HepG2 (cell line): ENCODE measurements around the gene MED28. TPM values are rescaled to one million over a fixed set of nuclear protein-coding genes. Genes with fewer than 3 reads are reported as not detected.

Experiments
- AKAP8 ChIP-seq: sonication (generic); formaldehyde crosslinking; IDR thresholded peaks from 2 replicates; pipeline ENCODE4 v1.5.1; 2020; ENCODE audit warnings: mild to moderate bottlenecking, missing genetic modification reagents
- CC2D1A ChIP-seq: sonication (generic); formaldehyde crosslinking; IDR thresholded peaks from 2 replicates; pipeline ENCODE4 v1.8.1; 2023; ENCODE audit warnings: mild to moderate bottlenecking, missing genetic modification reagents
- CEBPG ChIP-seq: IDR thresholded peaks from 2 replicates; pipeline ENCODE4 v1.6.1; 2016
- FOXJ3 ChIP-seq: sonication (generic); formaldehyde crosslinking; IDR thresholded peaks from 2 replicates; pipeline ENCODE4 v1.4.0; 2020; ENCODE audit warnings: missing genetic modification reagents, mild to moderate bottlenecking, borderline replicate concordance
- GTF2F1 ChIP-seq: fragments of 150-350 bp; IDR thresholded peaks from 2 replicates; pipeline ENCODE4 v1.6.1; 2014; ENCODE audit warnings: low read length
- KLF12 ChIP-seq: sonication (generic); formaldehyde crosslinking; IDR thresholded peaks from 2 replicates; pipeline ENCODE4 v1.4.0; 2020; ENCODE audit warnings: missing genetic modification reagents, borderline replicate concordance
- MED8 ChIP-seq: sonication (generic); formaldehyde crosslinking; IDR thresholded peaks from 2 replicates; pipeline ENCODE4 v1.8.1; 2023; ENCODE audit warnings: mild to moderate bottlenecking, missing genetic modification reagents; ENCODE audit not compliant: insufficient replicate concordance
- NKX3-1 ChIP-seq: sonication (generic); formaldehyde crosslinking; IDR thresholded peaks from 2 replicates; pipeline ENCODE4 v1.5.0; 2020; ENCODE audit warnings: missing genetic modification reagents
- REL ChIP-seq: sonication (generic); formaldehyde crosslinking; conservative IDR thresholded peaks from 2 replicates; pipeline ENCODE4 v1.8.0; 2022; ENCODE audit warnings: mild to moderate bottlenecking, missing genetic modification reagents, moderate library complexity
- SRSF4 ChIP-seq: fragments of 200-400 bp; formaldehyde crosslinking; IDR thresholded peaks from one replicate; pipeline ENCODE4 v1.6.1; 2018; ENCODE audit warnings: mild to moderate bottlenecking, low read depth, low read length, moderate library complexity; ENCODE audit not compliant: poor library complexity, severe bottlenecking
- SRSF9 ChIP-seq: fragments of 200-400 bp; formaldehyde crosslinking; IDR thresholded peaks from 2 replicates; pipeline ENCODE4 v1.6.1; 2018; ENCODE audit warnings: borderline replicate concordance, mild to moderate bottlenecking, low read depth, low read length; ENCODE audit not compliant: insufficient read depth, poor library complexity, severe bottlenecking
- ZBTB7B ChIP-seq: sonication (generic); formaldehyde crosslinking; IDR thresholded peaks from 2 replicates; pipeline ENCODE4 v1.4.0; 2020; ENCODE audit warnings: missing genetic modification reagents
- ZFX ChIP-seq: sonication (generic); formaldehyde crosslinking; IDR thresholded peaks from 2 replicates; pipeline ENCODE4 v1.4.0; 2020; ENCODE audit warnings: mild to moderate bottlenecking, low read depth, missing genetic modification reagents, moderate library complexity
- ZNF12 ChIP-seq: sonication (generic); formaldehyde crosslinking; IDR thresholded peaks from 2 replicates; pipeline ENCODE4 v1.5.0; 2020; ENCODE audit warnings: missing genetic modification reagents
- ZNF431 ChIP-seq: sonication (generic); formaldehyde crosslinking; IDR thresholded peaks from 2 replicates; pipeline ENCODE4 v1.9.0; 2022; ENCODE audit warnings: missing genetic modification reagents, low read depth, mild to moderate bottlenecking, borderline replicate concordance
- ZNF552 ChIP-seq: sonication (generic); formaldehyde crosslinking; IDR thresholded peaks from 2 replicates; pipeline ENCODE4 v1.9.0; 2022; ENCODE audit warnings: missing genetic modification reagents, mild to moderate bottlenecking, borderline replicate concordance
- polyA plus RNA-seq, 8 experiments: library from polyadenylated mRNA; depleted of rRNA in 3 of 8; stranded (reverse) in 7 of 8; unstranded in 1 of 8; fragments of >200 nt; fragmentation: Illumina TruSeq in 4 of 8; extraction: Trizol in 4 of 8; gene quantifications; 2 replicates each; pipeline versions ENCODE4 v1.2.1 to v1.2.3, GENCODE V29; 2011 to 2016; ENCODE audit warnings: low read depth in 4 of 8, missing spikeins in 1 of 8, mixed read lengths in 1 of 8; ENCODE audit not compliant: insufficient read depth in 1 of 8
- total RNA-seq, 5 experiments: library from RNA; depleted of rRNA; stranded (reverse); fragments of >200 nt; fragmentation: Illumina TruSeq; extraction: Trizol; gene quantifications; 2 replicates each; pipeline ENCODE4 v1.2.3, GENCODE V29; 2016; ENCODE audit warnings: low read depth in 1 of 5
- TF ChIP-seq, protein P1 (sequence below): sonication (generic); formaldehyde crosslinking; conservative IDR thresholded peaks from 2 replicates; pipeline ENCODE4 v1.8.0; 2022; ENCODE audit warnings: missing genetic modification reagents
- TF ChIP-seq, protein P2 (sequence below): sonication (generic); formaldehyde crosslinking; IDR thresholded peaks from 2 replicates; pipeline ENCODE4 v1.8.0; 2022; ENCODE audit warnings: mild to moderate bottlenecking, missing genetic modification reagents, moderate library complexity
- TF ChIP-seq, protein P3 (sequence below): sonication (generic); formaldehyde crosslinking; IDR thresholded peaks from 2 replicates; pipeline ENCODE4 v1.4.0; 2020; ENCODE audit warnings: missing genetic modification reagents
- TF ChIP-seq, protein P4 (sequence below): sonication (generic); formaldehyde crosslinking; IDR thresholded peaks from 2 replicates; pipeline ENCODE4 v1.4.0; 2020; ENCODE audit warnings: mild to moderate bottlenecking, missing genetic modification reagents, borderline replicate concordance
- TF ChIP-seq, protein P5 (sequence below): conservative IDR thresholded peaks from 2 replicates; pipeline ENCODE4 v1.6.1; 2018; ENCODE audit warnings: missing genetic modification reagents

The MED28 gene
- total and polyA plus RNA-seq, 2 of the 13 experiments (the other 11 are each of a cell fraction or from before 2014, with no cell fraction given): 41.3 to 65.7 TPM

DNA sequence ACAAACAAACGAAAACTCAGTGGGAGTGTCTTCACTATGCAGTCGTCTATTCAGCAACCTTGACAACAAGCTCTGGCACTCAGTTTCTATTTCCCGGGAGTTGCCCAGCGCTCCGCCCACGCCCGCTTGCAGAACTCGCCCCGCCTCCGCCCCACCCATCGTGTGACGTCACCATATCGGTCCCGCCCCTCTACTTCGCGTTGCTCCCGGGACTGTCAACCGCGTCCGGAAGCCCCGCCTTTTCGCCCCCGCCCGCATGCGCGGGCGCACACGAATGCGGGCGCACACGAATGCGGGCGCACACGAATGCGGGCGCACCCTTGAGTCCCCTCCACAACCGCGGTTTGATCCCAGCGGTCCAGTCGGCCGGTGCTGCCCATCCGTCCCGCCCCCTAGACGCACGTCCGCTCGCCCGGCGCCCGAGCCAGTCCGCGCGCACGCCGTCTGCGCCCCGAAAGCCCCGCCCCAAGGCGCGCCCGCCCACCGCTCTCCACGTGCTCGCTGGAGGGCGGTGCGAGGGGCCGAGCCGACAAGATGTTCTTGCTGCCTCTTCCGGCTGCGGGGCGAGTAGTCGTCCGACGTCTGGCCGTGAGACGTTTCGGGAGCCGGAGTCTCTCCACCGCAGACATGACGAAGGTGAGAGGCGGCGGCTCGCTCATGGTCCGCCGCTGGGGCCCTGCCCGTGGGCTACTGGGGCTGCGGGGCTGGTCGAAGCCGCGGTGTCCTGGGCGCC is 37.3 kb upstream of the MED28 start, which contains the start of gene LAP3 (continued):
- TF ChIP-seq KLF12: no peak
- no peak for TF ChIP-seq FOXJ3 (CRISPR knock-in tag)
- TF ChIP-seq GTF2F1: no peak
- TF ChIP-seq NKX3-1 (CRISPR knock-in tag): no peak
- no peak for TF ChIP-seq CC2D1A (CRISPR knock-in tag)
- no peak for TF ChIP-seq SRSF9
- peak; percentile 66 for TF ChIP-seq ZFX
- TF ChIP-seq, protein P1, sequence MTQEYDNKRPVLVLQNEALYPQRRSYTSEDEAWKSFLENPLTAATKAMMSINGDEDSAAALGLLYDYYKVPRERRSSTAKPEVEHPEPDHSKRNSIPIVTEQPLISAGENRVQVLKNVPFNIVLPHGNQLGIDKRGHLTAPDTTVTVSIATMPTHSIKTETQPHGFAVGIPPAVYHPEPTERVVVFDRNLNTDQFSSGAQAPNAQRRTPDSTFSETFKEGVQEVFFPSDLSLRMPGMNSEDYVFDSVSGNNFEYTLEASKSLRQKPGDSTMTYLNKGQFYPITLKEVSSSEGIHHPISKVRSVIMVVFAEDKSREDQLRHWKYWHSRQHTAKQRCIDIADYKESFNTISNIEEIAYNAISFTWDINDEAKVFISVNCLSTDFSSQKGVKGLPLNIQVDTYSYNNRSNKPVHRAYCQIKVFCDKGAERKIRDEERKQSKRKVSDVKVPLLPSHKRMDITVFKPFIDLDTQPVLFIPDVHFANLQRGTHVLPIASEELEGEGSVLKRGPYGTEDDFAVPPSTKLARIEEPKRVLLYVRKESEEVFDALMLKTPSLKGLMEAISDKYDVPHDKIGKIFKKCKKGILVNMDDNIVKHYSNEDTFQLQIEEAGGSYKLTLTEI (CRISPR knock-in tag): no peak; the same call in 1 of the 2 replicates
- peak; percentile 76 for TF ChIP-seq REL (CRISPR knock-in tag)
- TF ChIP-seq, protein P2, sequence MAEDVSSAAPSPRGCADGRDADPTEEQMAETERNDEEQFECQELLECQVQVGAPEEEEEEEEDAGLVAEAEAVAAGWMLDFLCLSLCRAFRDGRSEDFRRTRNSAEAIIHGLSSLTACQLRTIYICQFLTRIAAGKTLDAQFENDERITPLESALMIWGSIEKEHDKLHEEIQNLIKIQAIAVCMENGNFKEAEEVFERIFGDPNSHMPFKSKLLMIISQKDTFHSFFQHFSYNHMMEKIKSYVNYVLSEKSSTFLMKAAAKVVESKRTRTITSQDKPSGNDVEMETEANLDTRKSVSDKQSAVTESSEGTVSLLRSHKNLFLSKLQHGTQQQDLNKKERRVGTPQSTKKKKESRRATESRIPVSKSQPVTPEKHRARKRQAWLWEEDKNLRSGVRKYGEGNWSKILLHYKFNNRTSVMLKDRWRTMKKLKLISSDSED (CRISPR knock-in tag): peak; percentile 6; the same call in 1 of the 2 replicates
- TF ChIP-seq MED8 (CRISPR knock-in tag): peak; percentile 21
- TF ChIP-seq ZNF552 (CRISPR knock-in tag): peak; percentile 91; the same call in 1 of the 2 replicates
- no peak; the same call in 1 of the 2 replicates for TF ChIP-seq CEBPG (CRISPR knock-in tag)
- no peak for TF ChIP-seq ZNF12 (CRISPR knock-in tag)
- no peak; the same call in 1 of the 2 replicates for TF ChIP-seq ZNF431 (CRISPR knock-in tag)
- TF ChIP-seq, protein P3, sequence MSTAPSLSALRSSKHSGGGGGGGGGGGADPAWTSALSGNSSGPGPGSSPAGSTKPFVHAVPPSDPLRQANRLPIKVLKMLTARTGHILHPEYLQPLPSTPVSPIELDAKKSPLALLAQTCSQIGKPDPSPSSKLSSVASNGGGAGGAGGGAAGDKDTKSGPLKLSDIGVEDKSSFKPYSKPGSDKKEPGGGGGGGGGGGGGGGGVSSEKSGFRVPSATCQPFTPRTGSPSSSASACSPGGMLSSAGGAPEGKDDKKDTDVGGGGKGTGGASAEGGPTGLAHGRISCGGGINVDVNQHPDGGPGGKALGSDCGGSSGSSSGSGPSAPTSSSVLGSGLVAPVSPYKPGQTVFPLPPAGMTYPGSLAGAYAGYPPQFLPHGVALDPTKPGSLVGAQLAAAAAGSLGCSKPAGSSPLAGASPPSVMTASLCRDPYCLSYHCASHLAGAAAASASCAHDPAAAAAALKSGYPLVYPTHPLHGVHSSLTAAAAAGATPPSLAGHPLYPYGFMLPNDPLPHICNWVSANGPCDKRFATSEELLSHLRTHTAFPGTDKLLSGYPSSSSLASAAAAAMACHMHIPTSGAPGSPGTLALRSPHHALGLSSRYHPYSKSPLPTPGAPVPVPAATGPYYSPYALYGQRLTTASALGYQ (CRISPR knock-in tag): 0 out of 2 replicates have a peak, but pooled peaks have one; percentile 34
- 0 out of 2 replicates have a peak, but pooled peaks have one; percentile 5 for TF ChIP-seq AKAP8 (CRISPR knock-in tag)
- peak; percentile 56; the same call in 1 of the 2 replicates for TF ChIP-seq ZBTB7B (CRISPR knock-in tag)
- TF ChIP-seq, protein P4, sequence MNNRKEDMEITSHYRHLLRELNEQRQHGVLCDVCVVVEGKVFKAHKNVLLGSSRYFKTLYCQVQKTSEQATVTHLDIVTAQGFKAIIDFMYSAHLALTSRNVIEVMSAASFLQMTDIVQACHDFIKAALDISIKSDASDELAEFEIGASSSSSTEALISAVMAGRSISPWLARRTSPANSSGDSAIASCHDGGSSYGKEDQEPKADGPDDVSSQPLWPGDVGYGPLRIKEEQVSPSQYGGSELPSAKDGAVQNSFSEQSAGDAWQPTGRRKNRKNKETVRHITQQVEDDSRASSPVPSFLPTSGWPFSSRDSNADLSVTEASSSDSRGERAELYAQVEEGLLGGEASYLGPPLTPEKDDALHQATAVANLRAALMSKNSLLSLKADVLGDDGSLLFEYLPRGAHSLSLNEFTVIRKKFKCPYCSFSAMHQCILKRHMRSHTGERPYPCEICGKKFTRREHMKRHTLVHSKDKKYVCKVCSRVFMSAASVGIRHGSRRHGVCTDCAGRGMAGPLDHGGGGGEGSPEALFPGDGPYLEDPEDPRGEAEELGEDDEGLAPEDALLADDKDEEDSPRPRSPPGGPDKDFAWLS (CRISPR knock-in tag): no peak
- TF ChIP-seq SRSF4: no peak
- TF ChIP-seq, protein P5, sequence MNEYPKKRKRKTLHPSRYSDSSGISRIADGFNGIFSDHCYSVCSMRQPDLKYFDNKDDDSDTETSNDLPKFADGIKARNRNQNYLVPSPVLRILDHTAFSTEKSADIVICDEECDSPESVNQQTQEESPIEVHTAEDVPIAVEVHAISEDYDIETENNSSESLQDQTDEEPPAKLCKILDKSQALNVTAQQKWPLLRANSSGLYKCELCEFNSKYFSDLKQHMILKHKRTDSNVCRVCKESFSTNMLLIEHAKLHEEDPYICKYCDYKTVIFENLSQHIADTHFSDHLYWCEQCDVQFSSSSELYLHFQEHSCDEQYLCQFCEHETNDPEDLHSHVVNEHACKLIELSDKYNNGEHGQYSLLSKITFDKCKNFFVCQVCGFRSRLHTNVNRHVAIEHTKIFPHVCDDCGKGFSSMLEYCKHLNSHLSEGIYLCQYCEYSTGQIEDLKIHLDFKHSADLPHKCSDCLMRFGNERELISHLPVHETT: peak; percentile 79; the same call in 1 of the 2 replicates
